RWPE2 (cell line): ENCODE measurements around the gene FBXO45.
A peak's percentile ranks its signal among the peaks of the same experiment; 100 is the strongest.

Source experiments
- ATAC-seq: fragments of 200-7000 bp; cut with Tn5 transposase; 3 replicates; pipeline ENCODE4 v1.9.1; 2021; ENCODE audit warnings: low read depth
- DNase-seq: peaks from one replicate; pipeline ENCODE4 v3.0.0-alpha.2; 2020; ENCODE audit warnings: low spot score
- H3K27ac ChIP-seq: fragments of 450-650 bp; 2 replicates; pipeline ENCODE4 v1.5.1; 2017; ENCODE audit warnings: mild to moderate bottlenecking; ENCODE audit not compliant: poor library complexity, severe bottlenecking
- H3K27me3 ChIP-seq: fragments of 250-450 bp; sonication (Bioruptor Pico); 2 replicates; pipeline ENCODE4 v1.5.1; 2021; ENCODE audit warnings: mild to moderate bottlenecking, moderate library complexity; ENCODE audit not compliant: insufficient read depth, poor library complexity, severe bottlenecking
- H3K36me3 ChIP-seq: fragments of 250-450 bp; sonication (Bioruptor Pico); 2 replicates; pipeline ENCODE4 v1.5.1; 2020; ENCODE audit warnings: low read depth, mild to moderate bottlenecking, moderate library complexity
- H3K4me1 ChIP-seq: fragments of 250-450 bp; sonication (Bioruptor Pico); 2 replicates; pipeline ENCODE4 v1.5.1; 2021; ENCODE audit warnings: mild to moderate bottlenecking, moderate library complexity; ENCODE audit not compliant: insufficient read depth, poor library complexity, severe bottlenecking
- H3K4me3 ChIP-seq: fragments of 250-450 bp; sonication (Bioruptor Pico); 2 replicates; pipeline ENCODE4 v1.5.1; 2021; ENCODE audit warnings: mild to moderate bottlenecking, moderate library complexity; ENCODE audit not compliant: severe bottlenecking
- H3K9me3 ChIP-seq: fragments of 250-450 bp; sonication (Bioruptor Pico); 2 replicates; pipeline ENCODE4 v1.5.1; 2021; ENCODE audit warnings: mild to moderate bottlenecking, moderate library complexity; ENCODE audit not compliant: severe bottlenecking
- TF ChIP-seq, protein P1 (sequence below): fragments of 450-650 bp; IDR thresholded peaks from one replicate; pipeline ENCODE4 v1.5.1; 2017; ENCODE audit warnings: mild to moderate bottlenecking, moderate library complexity; ENCODE audit not compliant: poor library complexity, severe bottlenecking

FBXO45 gene

GRCh38 chr3:196537319-196537984 is 31.0 kb upstream of the FBXO45 start:
- Histone ChIP-seq H3K9me3 (no peaks in the 10 kb centered on the region), H3K27ac (no peak overlapping the region), H3K27me3 (no peaks in the 10 kb centered on the region), H3K36me3 (no peaks in the 10 kb centered on the region), H3K4me3 (no peak overlapping the region), H3K4me1 (no peaks in the 10 kb centered on the region)
- ATAC-seq (peak; percentile 69), DNase-seq (no peak)
- TF ChIP-seq, protein P1, sequence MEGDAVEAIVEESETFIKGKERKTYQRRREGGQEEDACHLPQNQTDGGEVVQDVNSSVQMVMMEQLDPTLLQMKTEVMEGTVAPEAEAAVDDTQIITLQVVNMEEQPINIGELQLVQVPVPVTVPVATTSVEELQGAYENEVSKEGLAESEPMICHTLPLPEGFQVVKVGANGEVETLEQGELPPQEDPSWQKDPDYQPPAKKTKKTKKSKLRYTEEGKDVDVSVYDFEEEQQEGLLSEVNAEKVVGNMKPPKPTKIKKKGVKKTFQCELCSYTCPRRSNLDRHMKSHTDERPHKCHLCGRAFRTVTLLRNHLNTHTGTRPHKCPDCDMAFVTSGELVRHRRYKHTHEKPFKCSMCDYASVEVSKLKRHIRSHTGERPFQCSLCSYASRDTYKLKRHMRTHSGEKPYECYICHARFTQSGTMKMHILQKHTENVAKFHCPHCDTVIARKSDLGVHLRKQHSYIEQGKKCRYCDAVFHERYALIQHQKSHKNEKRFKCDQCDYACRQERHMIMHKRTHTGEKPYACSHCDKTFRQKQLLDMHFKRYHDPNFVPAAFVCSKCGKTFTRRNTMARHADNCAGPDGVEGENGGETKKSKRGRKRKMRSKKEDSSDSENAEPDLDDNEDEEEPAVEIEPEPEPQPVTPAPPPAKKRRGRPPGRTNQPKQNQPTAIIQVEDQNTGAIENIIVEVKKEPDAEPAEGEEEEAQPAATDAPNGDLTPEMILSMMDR: peak; percentile 87

DNA sequence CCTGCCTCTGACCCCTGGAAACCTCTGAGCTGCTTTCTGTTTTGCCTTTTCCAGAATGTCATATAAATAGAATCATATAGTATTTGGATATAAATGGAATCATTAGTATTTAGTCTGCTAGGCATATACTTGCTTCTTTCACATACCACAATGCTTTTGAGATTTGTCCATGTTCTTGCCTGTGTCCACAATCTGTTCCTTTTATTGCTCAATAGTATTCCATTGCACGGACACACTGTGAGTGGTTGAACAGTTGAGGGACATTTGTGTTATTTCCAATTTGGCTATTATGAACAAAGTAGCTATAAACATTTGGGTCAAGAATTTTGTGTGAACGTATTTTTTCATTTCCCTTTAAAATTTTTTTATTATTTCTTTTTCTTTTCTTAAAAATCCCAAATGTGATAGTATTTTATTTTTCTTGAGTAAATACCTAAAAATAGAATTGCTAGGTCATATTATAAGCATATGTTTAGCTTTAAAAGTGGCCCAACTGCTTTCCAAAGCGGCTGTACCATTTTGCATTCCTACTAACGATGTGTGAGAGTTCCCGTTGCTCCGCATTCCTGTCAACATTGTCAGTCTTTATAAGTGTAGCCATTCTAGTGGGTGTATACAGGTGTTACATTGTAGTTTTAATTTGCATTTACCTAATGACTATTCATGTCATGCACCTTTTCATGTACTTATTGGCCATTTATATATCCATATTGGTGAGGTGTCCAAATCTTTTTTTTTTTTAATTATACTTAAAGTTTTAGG is 26.6 kb upstream of the FBXO45 start:
- no peak for DNase-seq
- no peak overlapping the region for H3K4me3 ChIP-seq
- H3K36me3 ChIP-seq: no peaks in the 10 kb centered on the region
- no peak for ATAC-seq
- H3K27ac ChIP-seq: no peak overlapping the region
- H3K27me3 ChIP-seq: no peaks in the 10 kb centered on the region
- H3K4me1 ChIP-seq: no peaks in the 10 kb centered on the region
- no peaks in the 10 kb centered on the region for H3K9me3 ChIP-seq
- TF ChIP-seq, protein P1: no peak

DNA sequence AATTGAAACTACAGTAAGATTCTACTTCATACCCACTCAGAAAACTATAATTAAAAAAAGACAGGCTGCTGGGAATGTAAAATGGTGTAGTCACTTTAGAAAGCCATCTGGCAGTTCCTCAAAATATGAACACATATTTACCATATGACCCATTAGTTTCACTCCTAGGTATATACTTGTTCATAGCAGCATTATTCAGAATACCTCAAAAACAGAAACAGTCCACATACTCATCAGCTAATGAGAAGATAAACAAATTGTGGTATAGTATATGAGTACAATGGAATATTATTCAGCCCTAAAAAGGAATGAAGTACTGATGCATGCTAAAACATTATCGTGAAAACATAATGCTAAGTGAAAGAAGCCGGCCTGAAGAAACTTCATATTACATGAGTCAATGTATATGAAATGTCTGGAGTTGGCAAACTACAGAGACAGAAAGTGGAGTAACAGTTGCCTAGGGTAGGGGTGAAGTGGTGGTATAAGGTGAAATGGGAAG is 23.9 kb upstream of the FBXO45 start:
- Histone ChIP-seq H3K9me3 (peaks cover 1% of the 10 kb centered on the region), H3K4me3 (no peak overlapping the region), H3K27me3 (no peaks in the 10 kb centered on the region), H3K27ac (no peak overlapping the region), H3K4me1 (no peaks in the 10 kb centered on the region), H3K36me3 (no peaks in the 10 kb centered on the region)
- DNase-seq: no peak
- TF ChIP-seq, protein P1: no peak
- ATAC-seq: no peak

- H3K27me3 ChIP-seq: no peaks in the 10 kb centered on the region
- no peaks in the 10 kb centered on the region for H3K4me1 ChIP-seq
- no peak for DNase-seq
- TF ChIP-seq, protein P1: no peak
- H3K27ac ChIP-seq: no peak overlapping the region
- no peaks in the 10 kb centered on the region for H3K36me3 ChIP-seq
- no peak overlapping the region for H3K4me3 ChIP-seq
- peaks cover 5% of the 10 kb centered on the region for H3K9me3 ChIP-seq
- no peak for ATAC-seq
These were observed 21.9 kb upstream of the FBXO45 start for GRCh38 chr3:196546537-196546936.
